ENCODE results near the gene RNF14. TPM values are rescaled to one million over a fixed set of nuclear protein-coding genes. Genes with fewer than 3 reads are reported as not detected.
"Not testable (repeated sequence)": the region's sequence is repeated elsewhere in the genome, so short reads cannot be mapped to it uniquely, and the experiment has no call there.

Gene RNF14
- polyA plus RNA-seq, 1 donor from 2014 or later: 82.1 TPM

GRCh38 chr5:141920771-141921170, 48.1 kb upstream of the RNF14 start:
- Histone ChIP-seq H3K9me3 (ENCODE audit: low read length) (no peaks in the 10 kb centered on the region), H3K79me2 (replicated peaks; ENCODE audit: insufficient read depth, low read length) (no peaks in the 10 kb centered on the region), H3K4me2 (ENCODE audit: low read length) (no peak overlapping the region), H3K4me3 (ENCODE audit: low read length) (no peak overlapping the region), H3K9ac (ENCODE audit: low read length) (no peak overlapping the region), H3K9me2 (ENCODE audit: insufficient read depth, low read length) (no peaks in the 10 kb centered on the region), H2AFZ (ENCODE audit: low read depth, low read length) (no peak overlapping the region), H3K27ac (ENCODE audit: low read length) (no peak overlapping the region), H3F3A (ENCODE audit: insufficient read depth, low read length, poor library complexity, severe bottlenecking) (no peaks in the 10 kb centered on the region), H4K20me1 (ENCODE audit: insufficient read depth) (no peaks in the 10 kb centered on the region), H3K27me3 (ENCODE audit: insufficient read depth, low read depth, low read length) (no peaks in the 10 kb centered on the region), H3K36me3 (ENCODE audit: insufficient read depth, low read length) (no peaks in the 10 kb centered on the region)
- TF ChIP-seq EZH2 (IDR thresholded peaks at IDR 0.05; ENCODE audit: borderline replicate concordance, insufficient read depth, low read length, poor library complexity, severe bottlenecking) (no peak), EP300 (conservative IDR thresholded peaks at IDR 0.05; ENCODE audit: poor library complexity, severe bottlenecking) (no peak), RAD21 (conservative IDR thresholded peaks at IDR 0.05) (no peak), SMC3 (conservative IDR thresholded peaks at IDR 0.05; ENCODE audit: poor library complexity) (no peak), POLR2AphosphoS5 (IDR thresholded peaks at IDR 0.05) (no peak), MXI1 (conservative IDR thresholded peaks at IDR 0.05; ENCODE audit: poor library complexity, severe bottlenecking) (no peak), TAF1 (IDR thresholded peaks at IDR 0.05; ENCODE audit: low read depth) (no peak), REST (IDR thresholded peaks at IDR 0.05; ENCODE audit: borderline replicate concordance) (no peak)
- TF ChIP-seq, protein P1, sequence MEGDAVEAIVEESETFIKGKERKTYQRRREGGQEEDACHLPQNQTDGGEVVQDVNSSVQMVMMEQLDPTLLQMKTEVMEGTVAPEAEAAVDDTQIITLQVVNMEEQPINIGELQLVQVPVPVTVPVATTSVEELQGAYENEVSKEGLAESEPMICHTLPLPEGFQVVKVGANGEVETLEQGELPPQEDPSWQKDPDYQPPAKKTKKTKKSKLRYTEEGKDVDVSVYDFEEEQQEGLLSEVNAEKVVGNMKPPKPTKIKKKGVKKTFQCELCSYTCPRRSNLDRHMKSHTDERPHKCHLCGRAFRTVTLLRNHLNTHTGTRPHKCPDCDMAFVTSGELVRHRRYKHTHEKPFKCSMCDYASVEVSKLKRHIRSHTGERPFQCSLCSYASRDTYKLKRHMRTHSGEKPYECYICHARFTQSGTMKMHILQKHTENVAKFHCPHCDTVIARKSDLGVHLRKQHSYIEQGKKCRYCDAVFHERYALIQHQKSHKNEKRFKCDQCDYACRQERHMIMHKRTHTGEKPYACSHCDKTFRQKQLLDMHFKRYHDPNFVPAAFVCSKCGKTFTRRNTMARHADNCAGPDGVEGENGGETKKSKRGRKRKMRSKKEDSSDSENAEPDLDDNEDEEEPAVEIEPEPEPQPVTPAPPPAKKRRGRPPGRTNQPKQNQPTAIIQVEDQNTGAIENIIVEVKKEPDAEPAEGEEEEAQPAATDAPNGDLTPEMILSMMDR (IDR thresholded peaks at IDR 0.05; ENCODE audit: poor library complexity, severe bottlenecking): no peak

DNA sequence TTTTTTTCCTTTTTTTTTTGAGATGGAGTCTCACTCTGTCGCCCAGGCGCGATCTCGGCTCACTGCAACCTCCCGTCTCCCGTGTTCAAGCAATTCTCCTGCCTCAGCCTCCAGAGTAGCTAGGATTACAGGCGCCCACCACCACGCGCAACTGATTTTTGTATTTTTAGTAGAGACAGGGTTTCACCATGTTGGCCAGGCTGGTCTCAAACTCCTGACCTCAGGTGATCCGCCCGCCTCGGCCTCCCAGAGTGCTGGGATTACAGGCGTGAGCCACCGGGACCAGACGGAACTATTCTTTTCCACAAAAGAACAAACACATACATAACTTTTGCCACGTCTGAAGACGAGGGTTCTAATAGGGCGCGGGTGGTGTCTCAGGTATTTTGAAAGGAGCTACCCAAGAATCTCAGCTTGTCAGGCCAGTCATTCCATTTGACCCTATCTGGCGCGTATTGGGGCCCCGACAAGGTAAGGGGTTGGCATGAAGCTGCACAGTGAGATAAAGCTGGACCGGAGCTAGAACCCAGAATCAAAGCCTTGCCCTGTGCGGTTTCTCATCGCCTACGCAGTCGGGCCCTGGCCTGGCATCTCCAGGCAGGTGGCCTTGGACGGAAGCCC, 46.0 kb upstream of the RNF14 start:
- not testable (repeated sequence) for H3F3A ChIP-seq (ENCODE audit: insufficient read depth, low read length, poor library complexity, severe bottlenecking); H4K20me1 ChIP-seq (ENCODE audit: insufficient read depth); H3K79me2 ChIP-seq (replicated peaks; ENCODE audit: insufficient read depth, low read length); H3K27me3 ChIP-seq (ENCODE audit: insufficient read depth, low read depth, low read length); H3K36me3 ChIP-seq (ENCODE audit: insufficient read depth, low read length); H3K9me3 ChIP-seq (ENCODE audit: low read length); H3K9me2 ChIP-seq (ENCODE audit: insufficient read depth, low read length)
- Histone ChIP-seq H2AFZ (ENCODE audit: low read depth, low read length) (peak overlapping the region; percentile 96), H3K27ac (ENCODE audit: low read length) (peak overlapping the region; percentile 76), H3K4me3 (ENCODE audit: low read length) (peak overlapping the region; percentile 70), H3K4me2 (ENCODE audit: low read length) (peak overlapping the region; percentile 52), H3K9ac (ENCODE audit: low read length) (peak overlapping the region; percentile 86)

Data from neural cell (in vitro differentiated cells).